Measurements from ENCODE around the gene RAB24.

- no peak for TF ChIP-seq MAX (IDR thresholded peaks at IDR 0.05)
- TF ChIP-seq GABPA (IDR thresholded peaks at IDR 0.05 in 1 of 2, conservative IDR thresholded peaks at IDR 0.05 in 1 of 2): no peak
- TF ChIP-seq TAF1 (conservative IDR thresholded peaks at IDR 0.05): no peak
- TF ChIP-seq, protein P1, sequence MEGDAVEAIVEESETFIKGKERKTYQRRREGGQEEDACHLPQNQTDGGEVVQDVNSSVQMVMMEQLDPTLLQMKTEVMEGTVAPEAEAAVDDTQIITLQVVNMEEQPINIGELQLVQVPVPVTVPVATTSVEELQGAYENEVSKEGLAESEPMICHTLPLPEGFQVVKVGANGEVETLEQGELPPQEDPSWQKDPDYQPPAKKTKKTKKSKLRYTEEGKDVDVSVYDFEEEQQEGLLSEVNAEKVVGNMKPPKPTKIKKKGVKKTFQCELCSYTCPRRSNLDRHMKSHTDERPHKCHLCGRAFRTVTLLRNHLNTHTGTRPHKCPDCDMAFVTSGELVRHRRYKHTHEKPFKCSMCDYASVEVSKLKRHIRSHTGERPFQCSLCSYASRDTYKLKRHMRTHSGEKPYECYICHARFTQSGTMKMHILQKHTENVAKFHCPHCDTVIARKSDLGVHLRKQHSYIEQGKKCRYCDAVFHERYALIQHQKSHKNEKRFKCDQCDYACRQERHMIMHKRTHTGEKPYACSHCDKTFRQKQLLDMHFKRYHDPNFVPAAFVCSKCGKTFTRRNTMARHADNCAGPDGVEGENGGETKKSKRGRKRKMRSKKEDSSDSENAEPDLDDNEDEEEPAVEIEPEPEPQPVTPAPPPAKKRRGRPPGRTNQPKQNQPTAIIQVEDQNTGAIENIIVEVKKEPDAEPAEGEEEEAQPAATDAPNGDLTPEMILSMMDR (IDR thresholded peaks at IDR 0.05; ENCODE audit: low read depth, low read length, missing input control): no peak
- TF ChIP-seq HNF4G (IDR thresholded peaks at IDR 0.05): no peak
- no peak for TF ChIP-seq RAD21 (IDR thresholded peaks at IDR 0.05)
- TF ChIP-seq, protein P2, sequence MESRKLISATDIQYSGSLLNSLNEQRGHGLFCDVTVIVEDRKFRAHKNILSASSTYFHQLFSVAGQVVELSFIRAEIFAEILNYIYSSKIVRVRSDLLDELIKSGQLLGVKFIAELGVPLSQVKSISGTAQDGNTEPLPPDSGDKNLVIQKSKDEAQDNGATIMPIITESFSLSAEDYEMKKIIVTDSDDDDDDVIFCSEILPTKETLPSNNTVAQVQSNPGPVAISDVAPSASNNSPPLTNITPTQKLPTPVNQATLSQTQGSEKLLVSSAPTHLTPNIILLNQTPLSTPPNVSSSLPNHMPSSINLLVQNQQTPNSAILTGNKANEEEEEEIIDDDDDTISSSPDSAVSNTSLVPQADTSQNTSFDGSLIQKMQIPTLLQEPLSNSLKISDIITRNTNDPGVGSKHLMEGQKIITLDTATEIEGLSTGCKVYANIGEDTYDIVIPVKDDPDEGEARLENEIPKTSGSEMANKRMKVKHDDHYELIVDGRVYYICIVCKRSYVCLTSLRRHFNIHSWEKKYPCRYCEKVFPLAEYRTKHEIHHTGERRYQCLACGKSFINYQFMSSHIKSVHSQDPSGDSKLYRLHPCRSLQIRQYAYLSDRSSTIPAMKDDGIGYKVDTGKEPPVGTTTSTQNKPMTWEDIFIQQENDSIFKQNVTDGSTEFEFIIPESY (IDR thresholded peaks at IDR 0.05): no peak
- no peak for TF ChIP-seq REST (IDR thresholded peaks at IDR 0.05)
- TF ChIP-seq FOXA1 (IDR thresholded peaks at IDR 0.05): no peak
- TF ChIP-seq EGR1 (IDR thresholded peaks at IDR 0.05; ENCODE audit: low read depth in 2 of 2): no peak
- TF ChIP-seq YY1 (IDR thresholded peaks at IDR 0.05): no peak
Observed at GRCh38 chr5:177293819-177294581, 9.5 kb downstream of the RAB24 start.
